ENCODE measurements around the gene MRPL33. TPM values are rescaled to one million over a fixed set of nuclear protein-coding genes. Genes with fewer than 3 reads are reported as not detected.
"Not testable (repeated sequence)": the region's sequence is repeated elsewhere in the genome, so short reads cannot be mapped to it uniquely, and the experiment has no call there.

Gene MRPL33
- total RNA-seq, 1 donor from 2014 or later, result 3.4 TPM

GRCh38 chr2:27742571-27742970, 28.9 kb upstream of the MRPL33 start:
- Histone ChIP-seq H3K36me3 (no peaks in the 10 kb centered on the region), H3K4me1 (no peaks in the 10 kb centered on the region), H3K9me3 (no peaks in the 10 kb centered on the region), H3K27me3 (no peaks in the 10 kb centered on the region), H3K27ac (no peak overlapping the region), H3K4me3 (no peak overlapping the region)
- intact Hi-C loops (cut with DNase I), result no loop called here
- no peak for DNase-seq (ENCODE audit: low spot score in 2 of 2)
- no peak for TF ChIP-seq CTCF (IDR thresholded peaks at IDR 0.05)

- peaks cover 0 to 11% of the 10 kb centered on the region in 2 donors for H3K9me3 ChIP-seq
- H3K4me3 ChIP-seq; H3K27me3 ChIP-seq; H3K4me1 ChIP-seq; DNase-seq (ENCODE audit: low spot score in 2 of 2); H3K27ac ChIP-seq; H3K36me3 ChIP-seq; intact Hi-C loops (cut with DNase I): not testable (repeated sequence)
Measured at GRCh38 chr2:27745494-27745893, 26.0 kb upstream of the MRPL33 start.

- TF ChIP-seq CTCF (IDR thresholded peaks at IDR 0.05), result no peak
- Histone ChIP-seq H3K9me3 (peaks cover 0 to 11% of the 10 kb centered on the region in 2 donors), H3K4me1 (no peaks in the 10 kb centered on the region), H3K27me3 (no peaks in the 10 kb centered on the region), H3K36me3 (no peaks in the 10 kb centered on the region), H3K4me3 (no peak overlapping the region), H3K27ac (no peak overlapping the region)
- intact Hi-C loops (cut with DNase I), result no loop called here
- DNase-seq (ENCODE audit: low spot score in 2 of 2), result no peak
Measured at GRCh38 chr2:27746325-27746724, 25.2 kb upstream of the MRPL33 start.

- H3K27ac ChIP-seq, result no peak overlapping the region
Measured at GRCh38 chr2:27747827-27748352, 23.6 kb upstream of the MRPL33 start.

GRCh38 chr2:27748803-27749554, 22.5 kb upstream of the MRPL33 start:
- H3K4me3 ChIP-seq; intact Hi-C loops (cut with DNase I); DNase-seq (ENCODE audit: low spot score in 2 of 2); H3K27me3 ChIP-seq; H3K4me1 ChIP-seq; H3K27ac ChIP-seq; H3K36me3 ChIP-seq: not testable (repeated sequence)
- peaks cover 0 to 11% of the 10 kb centered on the region in 2 donors for H3K9me3 ChIP-seq

More at GRCh38 chr2:27747827-27748352, 23.6 kb upstream of the MRPL33 start:
- peaks cover 0 to 11% of the 10 kb centered on the region in 2 donors for H3K9me3 ChIP-seq
- H3K4me3 ChIP-seq, result no peak overlapping the region
- DNase-seq (ENCODE audit: low spot score in 2 of 2), result no peak
- intact Hi-C loops (cut with DNase I), result no loop called here
- no peaks in the 10 kb centered on the region for H3K4me1 ChIP-seq
- TF ChIP-seq CTCF (IDR thresholded peaks at IDR 0.05), result no peak
- H3K36me3 ChIP-seq, result no peaks in the 10 kb centered on the region
- H3K27me3 ChIP-seq, result no peaks in the 10 kb centered on the region

- no peak for TF ChIP-seq CTCF (IDR thresholded peaks at IDR 0.05)
- Histone ChIP-seq H3K4me3 (no peak overlapping the region), H3K36me3 (no peaks in the 10 kb centered on the region), H3K27ac (no peak overlapping the region), H3K4me1 (no peaks in the 10 kb centered on the region), H3K9me3 (peaks cover 0 to 11% of the 10 kb centered on the region in 2 donors), H3K27me3 (no peaks in the 10 kb centered on the region)
- DNase-seq (ENCODE audit: low spot score in 2 of 2), result no peak
- intact Hi-C loops (cut with DNase I), result no loop called here
Measured at GRCh38 chr2:27751377-27751776, 20.1 kb upstream of the MRPL33 start.
